Panc1 (cell line): Measurements from ENCODE around the gene RPS15. TPM values are rescaled to one million over a fixed set of nuclear protein-coding genes. Genes with fewer than 3 reads are reported as not detected.

Source experiments
- ATAC-seq: fragments of 200-7000 bp; cut with Tn5 transposase; 2 replicates; pipeline ENCODE4 v1.9.1; 2020; ENCODE audit warnings: mild to moderate bottlenecking, moderate library complexity
- BruUV-seq: library from RNA; stranded (reverse); fragments of 400-500 nt; replicated peaks from 2 replicates; lab custom pipeline; 2021; lab: Mats Ljungman, UMichigan
- CTCF ChIA-PET: fragments of 300-600 bp; sonication (Branson Sonifier 250); formaldehyde crosslinking; loops from one replicate; lab custom pipeline; 2022; ENCODE audit warnings: antibody characterized with exemption; lab: Charles Lee
- POLR2A ChIA-PET: fragments of 300-600 bp; sonication (Branson Sonifier 250); formaldehyde crosslinking; loops from one replicate; lab custom pipeline; 2022; ENCODE audit warnings: antibody characterized with exemption; lab: Charles Lee
- DNase-seq: peaks from one replicate; pipeline ENCODE4 v3.0.0-alpha.2; 2010; ENCODE audit warnings: low read depth, low spot score
- H3K27ac ChIP-seq: 2 replicates; pipeline ENCODE4 v1.5.1; 2011; ENCODE audit warnings: mild to moderate bottlenecking, low read length, inconsistent platforms
- H3K27me3 ChIP-seq: fragments of 200-500 bp; sonication (Bioruptor generic); 2 replicates; pipeline ENCODE4 v1.6.0; 2014; ENCODE audit warnings: low read length, inconsistent platforms; ENCODE audit not compliant: control insufficient read depth, insufficient read depth
- H3K36me3 ChIP-seq: fragments of 200-500 bp; sonication (Bioruptor generic); 2 replicates; pipeline ENCODE4 v1.5.1; 2014; ENCODE audit warnings: inconsistent platforms, mild to moderate bottlenecking, low read length, moderate library complexity; ENCODE audit not compliant: control insufficient read depth, insufficient read depth
- H3K4me1 ChIP-seq: 2 replicates; pipeline ENCODE4 v1.5.1; 2011; ENCODE audit warnings: inconsistent platforms, mild to moderate bottlenecking, low read length, moderate library complexity; ENCODE audit not compliant: control insufficient read depth, insufficient read depth
- H3K4me3 ChIP-seq, 2 experiments: 2 replicates each; pipeline ENCODE4 v1.5.1; 2011 to 2012; ENCODE audit warnings: low read depth in 2 of 2, low read length in 2 of 2, mild to moderate bottlenecking in 2 of 2, inconsistent platforms in 1 of 2, moderate library complexity in 1 of 2
- H3K9me3 ChIP-seq: fragments of 200-500 bp; sonication (Bioruptor generic); 2 replicates; pipeline ENCODE4 v1.5.1; 2014; ENCODE audit warnings: low read depth, mild to moderate bottlenecking, inconsistent platforms, low read length, moderate library complexity; ENCODE audit not compliant: control insufficient read depth, insufficient read depth
- POLR2AphosphoS5 ChIP-seq: IDR thresholded peaks from 2 replicates; pipeline ENCODE4 v1.6.1; 2012; ENCODE audit warnings: mild to moderate bottlenecking, low read depth, low read length, moderate library complexity
- REST ChIP-seq, 2 experiments: IDR thresholded peaks; 2 replicates each; pipeline ENCODE4 v1.6.1; 2011 to 2012; ENCODE audit warnings: low read depth in 2 of 2, control low read depth in 1 of 2, low read length in 1 of 2, mild to moderate bottlenecking in 1 of 2, moderate library complexity in 1 of 2; ENCODE audit not compliant: insufficient read depth in 1 of 2
- SIN3A ChIP-seq: IDR thresholded peaks from 2 replicates; pipeline ENCODE4 v1.6.1; 2012; ENCODE audit warnings: low read depth, mild to moderate bottlenecking, low read length, moderate library complexity, borderline replicate concordance; ENCODE audit not compliant: insufficient read depth
- TCF7L2 ChIP-seq: IDR thresholded peaks from 2 replicates; pipeline ENCODE4 v1.6.1; 2011; ENCODE audit warnings: mild to moderate bottlenecking, low read depth, low read length, inconsistent platforms
- in situ Hi-C: cut with HindIII; loops from 2 replicates; pipeline ENCODE4 v1.10.0; 2016; ENCODE audit warnings: low sequenced_read_pairs, low pct_unique_long_range_greater_than_20kb
- intact Hi-C: fragments of 100-400 bp; cut with micrococcal nuclease; formaldehyde crosslinking; loops from one replicate; pipeline ENCODE4 v1.10.0; 2022; ENCODE audit not compliant: unreplicated experiment
- total RNA-seq: library from RNA; stranded (reverse); gene quantifications from one replicate; pipeline ENCODE4 v1.2.1, GENCODE V29; 2021; ENCODE audit not compliant: unreplicated experiment
- TF ChIP-seq, protein P1 (sequence below): fragments of 450-650 bp; IDR thresholded peaks from 2 replicates; pipeline ENCODE4 v1.5.1; 2017; ENCODE audit warnings: mild to moderate bottlenecking

Gene RPS15
- total RNA-seq, 1 experiment from 2014 or later, result 1,067 TPM

DNA sequence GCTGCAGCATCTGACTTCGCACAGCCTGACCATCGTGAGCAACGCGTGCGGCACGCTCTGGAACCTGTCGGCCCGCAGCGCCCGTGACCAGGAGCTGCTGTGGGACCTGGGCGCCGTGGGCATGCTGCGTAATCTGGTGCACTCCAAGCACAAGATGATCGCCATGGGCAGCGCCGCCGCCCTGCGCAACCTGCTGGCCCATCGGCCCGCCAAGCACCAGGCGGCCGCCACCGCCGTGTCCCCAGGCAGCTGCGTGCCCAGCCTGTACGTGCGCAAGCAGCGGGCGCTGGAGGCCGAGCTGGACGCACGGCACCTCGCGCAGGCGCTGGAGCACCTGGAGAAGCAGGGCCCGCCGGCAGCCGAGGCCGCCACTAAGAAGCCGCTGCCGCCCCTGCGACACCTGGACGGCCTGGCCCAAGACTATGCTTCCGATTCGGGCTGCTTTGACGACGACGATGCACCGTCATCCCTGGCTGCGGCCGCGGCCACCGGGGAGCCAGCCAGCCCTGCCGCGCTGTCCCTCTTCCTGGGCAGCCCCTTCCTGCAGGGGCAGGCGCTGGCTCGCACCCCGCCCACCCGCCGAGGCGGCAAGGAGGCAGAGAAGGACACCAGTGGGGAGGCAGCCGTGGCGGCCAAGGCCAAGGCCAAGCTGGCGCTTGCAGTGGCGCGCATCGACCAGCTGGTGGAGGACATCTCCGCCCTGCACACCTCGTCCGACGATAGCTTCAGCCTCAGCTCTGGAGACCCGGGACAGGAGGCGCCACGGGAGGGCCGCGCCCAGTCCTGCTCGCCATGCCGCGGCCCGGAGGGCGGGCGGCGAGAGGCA, 27.2 kb downstream of the RPS15 start:
- POLR2A ChIA-PET, result no interaction called here
- no peak for ATAC-seq
- CTCF ChIA-PET, result no interaction called here
- H3K9me3 ChIP-seq, result no peaks in the 10 kb centered on the region
- BruUV-seq, result no TSS peak
- no peaks in the 10 kb centered on the region for H3K27me3 ChIP-seq
- no peak overlapping the region for H3K27ac ChIP-seq
- H3K36me3 ChIP-seq, result no peaks in the 10 kb centered on the region
- in situ Hi-C loops, result no loop called here
- H3K4me3 ChIP-seq, result no peak overlapping the region
- intact Hi-C loops, result no loop called here
- no peaks in the 10 kb centered on the region for H3K4me1 ChIP-seq
- DNase-seq, result no peak
- TF ChIP-seq TCF7L2 (no peak), REST (IDR thresholded peaks at IDR 0.05; ENCODE audit: insufficient read depth in 1 of 2, low read depth in 2 of 2, low read length in 1 of 2) (no peak), SIN3A (no peak), POLR2AphosphoS5 (no peak)
- TF ChIP-seq, protein P1, sequence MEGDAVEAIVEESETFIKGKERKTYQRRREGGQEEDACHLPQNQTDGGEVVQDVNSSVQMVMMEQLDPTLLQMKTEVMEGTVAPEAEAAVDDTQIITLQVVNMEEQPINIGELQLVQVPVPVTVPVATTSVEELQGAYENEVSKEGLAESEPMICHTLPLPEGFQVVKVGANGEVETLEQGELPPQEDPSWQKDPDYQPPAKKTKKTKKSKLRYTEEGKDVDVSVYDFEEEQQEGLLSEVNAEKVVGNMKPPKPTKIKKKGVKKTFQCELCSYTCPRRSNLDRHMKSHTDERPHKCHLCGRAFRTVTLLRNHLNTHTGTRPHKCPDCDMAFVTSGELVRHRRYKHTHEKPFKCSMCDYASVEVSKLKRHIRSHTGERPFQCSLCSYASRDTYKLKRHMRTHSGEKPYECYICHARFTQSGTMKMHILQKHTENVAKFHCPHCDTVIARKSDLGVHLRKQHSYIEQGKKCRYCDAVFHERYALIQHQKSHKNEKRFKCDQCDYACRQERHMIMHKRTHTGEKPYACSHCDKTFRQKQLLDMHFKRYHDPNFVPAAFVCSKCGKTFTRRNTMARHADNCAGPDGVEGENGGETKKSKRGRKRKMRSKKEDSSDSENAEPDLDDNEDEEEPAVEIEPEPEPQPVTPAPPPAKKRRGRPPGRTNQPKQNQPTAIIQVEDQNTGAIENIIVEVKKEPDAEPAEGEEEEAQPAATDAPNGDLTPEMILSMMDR, result no peak; the same call in 1 of the 2 replicates

- CTCF ChIA-PET, result no interaction called here
- POLR2A ChIA-PET, result no interaction called here
Observed at GRCh38 chr19:1466018-1466460, 27.8 kb downstream of the RPS15 start.

More at GRCh38 chr19:1466018-1466460, 27.8 kb downstream of the RPS15 start:
- H3K9me3 ChIP-seq, result no peaks in the 10 kb centered on the region
- intact Hi-C loops (no loop called here), in situ Hi-C loops (no loop called here)
- BruUV-seq, result no TSS peak
- no peaks in the 10 kb centered on the region for H3K36me3 ChIP-seq
- no peaks in the 10 kb centered on the region for H3K27me3 ChIP-seq
- TF ChIP-seq SIN3A, result no peak
- TF ChIP-seq REST (IDR thresholded peaks at IDR 0.05; ENCODE audit: insufficient read depth in 1 of 2, low read depth in 2 of 2, low read length in 1 of 2), result no peak
- no peak for TF ChIP-seq POLR2AphosphoS5
- no peak for TF ChIP-seq TCF7L2
- TF ChIP-seq, protein P1, result no peak
- no peaks in the 10 kb centered on the region for H3K4me1 ChIP-seq
- no peak overlapping the region for H3K4me3 ChIP-seq
- ATAC-seq (no peak), DNase-seq (no peak)
- H3K27ac ChIP-seq, result no peak overlapping the region
